Measurements from ENCODE around the gene GDPD4.

Gene GDPD4

GRCh38 chr11:77278595-77279506, 22.6 kb downstream of the GDPD4 start:
- Histone ChIP-seq H3K4me1 (ENCODE audit: control insufficient read depth, insufficient read depth, low read length) (no peaks in the 10 kb centered on the region), H3K4me3 (ENCODE audit: low read depth, low read length) (no peak overlapping the region), H3K9me3 (ENCODE audit: control insufficient read depth, insufficient read depth, low read depth, low read length) (no peaks in the 10 kb centered on the region), H3K27ac (ENCODE audit: extremely low read depth, low read depth, low read length) (no peak overlapping the region), H3K36me3 (ENCODE audit: control insufficient read depth in 2 of 2, insufficient read depth in 1 of 2, low read length in 2 of 2) (no peaks in the 10 kb centered on the region)
- TF ChIP-seq ZNF148 (tag by site-specific recombination; IDR thresholded peaks at IDR 0.05; ENCODE audit: borderline replicate concordance) (no peak), ZFP37 (tag by site-specific recombination; IDR thresholded peaks at IDR 0.05) (no peak), ZNF830 (tag by site-specific recombination; IDR thresholded peaks at IDR 0.05; ENCODE audit: low read depth) (no peak), WT1 (tag by site-specific recombination; IDR thresholded peaks at IDR 0.05) (no peak), ZNF660 (tag by site-specific recombination; IDR thresholded peaks at IDR 0.05) (no peak), ZNF626 (tag by site-specific recombination; IDR thresholded peaks at IDR 0.05) (no peak), TRIM28 (IDR thresholded peaks at IDR 0.05; ENCODE audit: borderline replicate concordance, low read length) (no peak), ZNF174 (tag by site-specific recombination; IDR thresholded peaks at IDR 0.05) (no peak), ZNF621 (tag by site-specific recombination; IDR thresholded peaks at IDR 0.05) (no peak), SETDB1 (IDR thresholded peaks at IDR 0.05; ENCODE audit: insufficient read length, low read length) (no peak)
- TF ChIP-seq, protein P1, sequence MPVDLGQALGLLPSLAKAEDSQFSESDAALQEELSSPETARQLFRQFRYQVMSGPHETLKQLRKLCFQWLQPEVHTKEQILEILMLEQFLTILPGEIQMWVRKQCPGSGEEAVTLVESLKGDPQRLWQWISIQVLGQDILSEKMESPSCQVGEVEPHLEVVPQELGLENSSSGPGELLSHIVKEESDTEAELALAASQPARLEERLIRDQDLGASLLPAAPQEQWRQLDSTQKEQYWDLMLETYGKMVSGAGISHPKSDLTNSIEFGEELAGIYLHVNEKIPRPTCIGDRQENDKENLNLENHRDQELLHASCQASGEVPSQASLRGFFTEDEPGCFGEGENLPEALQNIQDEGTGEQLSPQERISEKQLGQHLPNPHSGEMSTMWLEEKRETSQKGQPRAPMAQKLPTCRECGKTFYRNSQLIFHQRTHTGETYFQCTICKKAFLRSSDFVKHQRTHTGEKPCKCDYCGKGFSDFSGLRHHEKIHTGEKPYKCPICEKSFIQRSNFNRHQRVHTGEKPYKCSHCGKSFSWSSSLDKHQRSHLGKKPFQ (tag by site-specific recombination; IDR thresholded peaks at IDR 0.05): no peak
- TF ChIP-seq, protein P2, sequence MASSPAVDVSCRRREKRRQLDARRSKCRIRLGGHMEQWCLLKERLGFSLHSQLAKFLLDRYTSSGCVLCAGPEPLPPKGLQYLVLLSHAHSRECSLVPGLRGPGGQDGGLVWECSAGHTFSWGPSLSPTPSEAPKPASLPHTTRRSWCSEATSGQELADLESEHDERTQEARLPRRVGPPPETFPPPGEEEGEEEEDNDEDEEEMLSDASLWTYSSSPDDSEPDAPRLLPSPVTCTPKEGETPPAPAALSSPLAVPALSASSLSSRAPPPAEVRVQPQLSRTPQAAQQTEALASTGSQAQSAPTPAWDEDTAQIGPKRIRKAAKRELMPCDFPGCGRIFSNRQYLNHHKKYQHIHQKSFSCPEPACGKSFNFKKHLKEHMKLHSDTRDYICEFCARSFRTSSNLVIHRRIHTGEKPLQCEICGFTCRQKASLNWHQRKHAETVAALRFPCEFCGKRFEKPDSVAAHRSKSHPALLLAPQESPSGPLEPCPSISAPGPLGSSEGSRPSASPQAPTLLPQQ (tag by site-specific recombination; IDR thresholded peaks at IDR 0.05): no peak
- ChIA-PET POLR2A (no interaction called here), CTCF (no interaction called here)

GRCh38 chr11:77276271-77276670, 25.2 kb downstream of the GDPD4 start:
- ChIA-PET CTCF (interaction anchor here (0.6 kb wide), 1 partner anchor 277 kb away, joined by 3 read pairs; no protein-coding TSS in a partner anchor), POLR2A (no interaction called here)
- no peak for TF ChIP-seq KLF7 (tag by site-specific recombination; IDR thresholded peaks at IDR 0.05; ENCODE audit: borderline replicate concordance)
- no peak for TF ChIP-seq ZNF280D (tag by site-specific recombination; IDR thresholded peaks at IDR 0.05)
- no peak for TF ChIP-seq ZBTB17 (tag by site-specific recombination; IDR thresholded peaks at IDR 0.05)
- no peak for TF ChIP-seq GLI4 (tag by site-specific recombination; IDR thresholded peaks at IDR 0.05)
- TF ChIP-seq, protein P3, sequence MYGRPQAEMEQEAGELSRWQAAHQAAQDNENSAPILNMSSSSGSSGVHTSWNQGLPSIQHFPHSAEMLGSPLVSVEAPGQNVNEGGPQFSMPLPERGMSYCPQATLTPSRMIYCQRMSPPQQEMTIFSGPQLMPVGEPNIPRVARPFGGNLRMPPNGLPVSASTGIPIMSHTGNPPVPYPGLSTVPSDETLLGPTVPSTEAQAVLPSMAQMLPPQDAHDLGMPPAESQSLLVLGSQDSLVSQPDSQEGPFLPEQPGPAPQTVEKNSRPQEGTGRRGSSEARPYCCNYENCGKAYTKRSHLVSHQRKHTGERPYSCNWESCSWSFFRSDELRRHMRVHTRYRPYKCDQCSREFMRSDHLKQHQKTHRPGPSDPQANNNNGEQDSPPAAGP (tag by site-specific recombination; IDR thresholded peaks at IDR 0.05): no peak
- no peak for TF ChIP-seq ZFHX2 (tag by site-specific recombination; conservative IDR thresholded peaks at IDR 0.05)
- TF ChIP-seq ZIC2 (tag by site-specific recombination; IDR thresholded peaks at IDR 0.05): no peak

More at GRCh38 chr11:77276271-77276670, 25.2 kb downstream of the GDPD4 start:
- H3K27ac ChIP-seq (ENCODE audit: extremely low read depth, low read depth, low read length): no peak overlapping the region
- no peaks in the 10 kb centered on the region for H3K9me3 ChIP-seq (ENCODE audit: control insufficient read depth, insufficient read depth, low read depth, low read length)
- H3K4me1 ChIP-seq (ENCODE audit: control insufficient read depth, insufficient read depth, low read length): no peaks in the 10 kb centered on the region
- no peaks in the 10 kb centered on the region for H3K36me3 ChIP-seq (ENCODE audit: control insufficient read depth in 2 of 2, insufficient read depth in 1 of 2, low read length in 2 of 2)
- H3K4me3 ChIP-seq (ENCODE audit: low read depth, low read length): no peak overlapping the region

Data from HEK293 (cell line).